ENCODE results near the gene FOXO6.
"Not testable (repeated sequence)": the region's sequence is repeated elsewhere in the genome, so short reads cannot be mapped to it uniquely, and the experiment has no call there.

FOXO6 gene

GRCh38 chr1:41331546-41331917, 29.7 kb upstream of the FOXO6 start:
- TF ChIP-seq CTCF (IDR thresholded peaks at IDR 0.05): no peak
- no peak for DNase-seq
- H3K36me3 Mint-ChIP-seq (ENCODE audit: low read depth): no peaks in the 10 kb centered on the region
- peaks cover 4% of the 10 kb centered on the region for H3K27me3 Mint-ChIP-seq (ENCODE audit: low read depth, poor library complexity)
- no peak overlapping the region for H3K4me3 Mint-ChIP-seq
- peaks cover 19% of the 10 kb centered on the region for H3K9me3 Mint-ChIP-seq
- peaks cover 21% of the 10 kb centered on the region for H3K4me1 Mint-ChIP-seq
- H3K27ac Mint-ChIP-seq: no peak overlapping the region

GRCh38 chr1:41332161-41332560, 29.1 kb upstream of the FOXO6 start:
- not testable (repeated sequence) for H3K4me3 Mint-ChIP-seq; DNase-seq; H3K36me3 Mint-ChIP-seq (ENCODE audit: low read depth); H3K27ac Mint-ChIP-seq; H3K27me3 Mint-ChIP-seq (ENCODE audit: low read depth, poor library complexity)
- Mint-ChIP-seq H3K4me1 (peaks cover 21% of the 10 kb centered on the region), H3K9me3 (peaks cover 19% of the 10 kb centered on the region)

- no peak for TF ChIP-seq CTCF (IDR thresholded peaks at IDR 0.05)
- Mint-ChIP-seq H3K4me3 (no peak overlapping the region), H3K4me1 (peaks cover 21% of the 10 kb centered on the region), H3K9me3 (peaks cover 24% of the 10 kb centered on the region), H3K36me3 (ENCODE audit: low read depth) (no peaks in the 10 kb centered on the region), H3K27ac (no peak overlapping the region), H3K27me3 (ENCODE audit: low read depth, poor library complexity) (peaks cover 10% of the 10 kb centered on the region)
- no peak for DNase-seq
Measured at GRCh38 chr1:41333146-41333784, 28.0 kb upstream of the FOXO6 start.

GRCh38 chr1:41338820-41339219, 22.4 kb upstream of the FOXO6 start:
- H3K27me3 Mint-ChIP-seq (ENCODE audit: low read depth, poor library complexity): peaks cover 13% of the 10 kb centered on the region
- no peaks in the 10 kb centered on the region for H3K36me3 Mint-ChIP-seq (ENCODE audit: low read depth)
- peaks cover 40% of the 10 kb centered on the region for H3K9me3 Mint-ChIP-seq
- no peak overlapping the region for H3K27ac Mint-ChIP-seq
- no peak for DNase-seq
- H3K4me1 Mint-ChIP-seq: peaks cover 18% of the 10 kb centered on the region
- TF ChIP-seq CTCF (IDR thresholded peaks at IDR 0.05): no peak
- no peak overlapping the region for H3K4me3 Mint-ChIP-seq

- Mint-ChIP-seq H3K27ac (no peak overlapping the region), H3K27me3 (ENCODE audit: low read depth, poor library complexity) (peaks cover 24% of the 10 kb centered on the region), H3K4me1 (peaks cover 24% of the 10 kb centered on the region), H3K9me3 (peaks cover 27% of the 10 kb centered on the region), H3K36me3 (ENCODE audit: low read depth) (no peaks in the 10 kb centered on the region), H3K4me3 (no peak overlapping the region)
- no peak for DNase-seq
- TF ChIP-seq CTCF (IDR thresholded peaks at IDR 0.05): no peak
Measured at GRCh38 chr1:41340655-41341364, 20.4 kb upstream of the FOXO6 start.

- no peak for DNase-seq
- Mint-ChIP-seq H3K9me3 (peaks cover 27% of the 10 kb centered on the region), H3K27ac (no peak overlapping the region), H3K36me3 (ENCODE audit: low read depth) (no peaks in the 10 kb centered on the region), H3K4me1 (peaks cover 24% of the 10 kb centered on the region), H3K4me3 (no peak overlapping the region), H3K27me3 (ENCODE audit: low read depth, poor library complexity) (peaks cover 24% of the 10 kb centered on the region)
- no peak for TF ChIP-seq CTCF (IDR thresholded peaks at IDR 0.05)
Measured at GRCh38 chr1:41341365-41341683, 19.9 kb upstream of the FOXO6 start.

Data from nephron progenitor cell (in vitro differentiated cells).